Measurements from ENCODE around the gene IL12RB2.

- TF ChIP-seq CTCF (IDR thresholded peaks at IDR 0.05) (no peak), ZFX (IDR thresholded peaks at IDR 0.05; ENCODE audit: borderline replicate concordance) (no peak)
These were observed 44.5 kb downstream of the IL12RB2 start for GRCh38 chr1:67352211-67352610.
